OCI-LY1 (cell line): Measurements from ENCODE around the gene GNG7.

Experiments
- H2AFZ ChIP-seq: fragments of 200-600 bp; sonication (generic), shearing (Covaris generic); 2 replicates; pipeline ENCODE4 v1.6.0; 2014; ENCODE audit warnings: antibody characterized with exemption, mild to moderate bottlenecking, low read length
- H3F3A ChIP-seq: fragments of 200-600 bp; sonication (generic), shearing (Covaris generic); 2 replicates; pipeline ENCODE4 v1.6.0; 2014; ENCODE audit warnings: mild to moderate bottlenecking, antibody characterized with exemption, low read length, moderate library complexity; ENCODE audit not compliant: insufficient read depth
- H3K27ac ChIP-seq: fragments of 200-600 bp; sonication (generic); 2 replicates; pipeline ENCODE4 v1.5.1; 2014; ENCODE audit warnings: low read length, mixed run types, mild to moderate bottlenecking, low read depth; ENCODE audit not compliant: poor library complexity, severe bottlenecking
- H3K27me3 ChIP-seq: fragments of 200-600 bp; sonication (generic); 2 replicates; pipeline ENCODE4 v1.6.0; 2014; ENCODE audit warnings: antibody characterized with exemption, mild to moderate bottlenecking, low read length, moderate library complexity; ENCODE audit not compliant: insufficient read depth
- H3K36me3 ChIP-seq: fragments of 200-600 bp; sonication (generic); 2 replicates; pipeline ENCODE4 v1.6.1; 2014; ENCODE audit warnings: mild to moderate bottlenecking, antibody characterized with exemption, low read length, moderate library complexity, mixed read lengths; ENCODE audit not compliant: insufficient read depth
- H3K4me1 ChIP-seq: fragments of 200-600 bp; sonication (generic); 2 replicates; pipeline ENCODE4 v1.5.1; 2014; ENCODE audit warnings: mild to moderate bottlenecking, low read length, moderate library complexity; ENCODE audit not compliant: insufficient read depth, severe bottlenecking
- H3K4me2 ChIP-seq: fragments of 200-600 bp; sonication (generic), shearing (Covaris generic); 2 replicates; pipeline ENCODE4 v1.6.1; 2014; ENCODE audit warnings: low read length
- H3K4me3 ChIP-seq: fragments of 200-600 bp; sonication (generic); 2 replicates; pipeline ENCODE4 v1.5.1; 2014; ENCODE audit warnings: low read length, low read depth, mild to moderate bottlenecking, mixed read lengths; ENCODE audit not compliant: poor library complexity, severe bottlenecking
- H3K79me2 ChIP-seq: fragments of 200-600 bp; shearing (Covaris generic); 2 replicates; pipeline ENCODE4 v1.6.1; 2016; ENCODE audit warnings: mixed run types, low read length, mixed read lengths; ENCODE audit not compliant: insufficient read depth
- H3K9ac ChIP-seq: fragments of 200-600 bp; sonication (generic), shearing (Covaris generic); 2 replicates; pipeline ENCODE4 v1.6.1; 2014; ENCODE audit warnings: mild to moderate bottlenecking, low read length, mixed read lengths
- H3K9me2 ChIP-seq: fragments of 200-600 bp; sonication (generic), shearing (Covaris generic); 2 replicates; pipeline ENCODE4 v1.6.1; 2014; ENCODE audit warnings: low read depth, mild to moderate bottlenecking, low read length, mixed read lengths
- H3K9me3 ChIP-seq: fragments of 200-600 bp; shearing (Covaris generic); 2 replicates; pipeline ENCODE4 v1.6.1; 2014; ENCODE audit warnings: low read length, mixed read lengths
- H4K20me1 ChIP-seq: fragments of 200-600 bp; sonication (generic), shearing (Covaris generic); 2 replicates; pipeline ENCODE4 v1.6.0; 2016; ENCODE audit warnings: mild to moderate bottlenecking, low read length; ENCODE audit not compliant: insufficient read depth
- EZH2 ChIP-seq: fragments of 200-600 bp; sonication (generic), shearing (Covaris generic); IDR thresholded peaks from 2 replicates; pipeline ENCODE4 v1.8.0; 2017; ENCODE audit warnings: borderline replicate concordance, mixed run types, mild to moderate bottlenecking, antibody characterized with exemption, low read length, moderate library complexity, mixed read lengths
- TF ChIP-seq, protein P1 (sequence below): fragments of 200-600 bp; sonication (generic), shearing (Covaris generic); IDR thresholded peaks from 2 replicates; pipeline ENCODE4 v1.5.1; 2017; ENCODE audit warnings: mild to moderate bottlenecking, antibody characterized with exemption, low read length, moderate library complexity, mixed read lengths

Gene GNG7

DNA sequence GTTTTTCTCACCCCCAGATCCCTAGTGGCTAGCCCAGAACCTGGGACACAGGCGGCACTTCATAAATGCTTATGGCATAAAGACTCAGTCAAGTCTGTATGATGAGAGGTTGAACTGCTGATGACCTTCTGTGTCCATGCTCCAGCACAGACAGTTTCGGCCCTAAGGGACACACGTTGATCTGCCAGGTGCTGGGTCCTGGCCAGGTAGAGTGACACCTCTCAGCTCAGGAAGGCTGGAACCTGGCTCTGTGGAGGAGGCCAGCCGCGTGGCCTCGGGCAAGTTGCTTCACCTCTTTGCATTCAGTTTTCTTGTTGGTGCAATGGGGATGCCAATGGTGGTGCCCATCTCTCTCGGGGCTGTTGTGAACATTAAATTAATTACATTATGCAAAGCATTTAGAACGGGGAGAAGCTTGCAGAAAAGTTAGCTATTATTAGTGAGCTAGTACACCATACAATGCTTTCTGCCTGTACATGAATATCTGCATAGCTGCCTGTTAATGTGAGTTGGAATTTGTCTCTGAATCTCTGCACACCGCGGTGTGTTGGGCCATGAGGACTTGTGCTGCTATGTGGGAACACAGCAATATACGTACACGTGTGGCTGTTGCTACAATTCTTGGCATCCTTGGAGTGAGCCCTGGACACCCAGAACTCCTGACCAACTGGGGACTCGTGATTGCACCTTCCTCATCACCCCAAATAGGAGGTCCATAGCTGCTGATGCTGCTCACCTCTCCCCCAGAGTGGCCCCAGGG lies 218.1 kb downstream of the GNG7 start:
- H2AFZ ChIP-seq: no peak overlapping the region
- H4K20me1 ChIP-seq: no peaks in the 10 kb centered on the region
- H3K9ac ChIP-seq: no peak overlapping the region
- H3K9me2 ChIP-seq: no peaks in the 10 kb centered on the region
- no peak overlapping the region for H3K4me2 ChIP-seq
- TF ChIP-seq, protein P1, sequence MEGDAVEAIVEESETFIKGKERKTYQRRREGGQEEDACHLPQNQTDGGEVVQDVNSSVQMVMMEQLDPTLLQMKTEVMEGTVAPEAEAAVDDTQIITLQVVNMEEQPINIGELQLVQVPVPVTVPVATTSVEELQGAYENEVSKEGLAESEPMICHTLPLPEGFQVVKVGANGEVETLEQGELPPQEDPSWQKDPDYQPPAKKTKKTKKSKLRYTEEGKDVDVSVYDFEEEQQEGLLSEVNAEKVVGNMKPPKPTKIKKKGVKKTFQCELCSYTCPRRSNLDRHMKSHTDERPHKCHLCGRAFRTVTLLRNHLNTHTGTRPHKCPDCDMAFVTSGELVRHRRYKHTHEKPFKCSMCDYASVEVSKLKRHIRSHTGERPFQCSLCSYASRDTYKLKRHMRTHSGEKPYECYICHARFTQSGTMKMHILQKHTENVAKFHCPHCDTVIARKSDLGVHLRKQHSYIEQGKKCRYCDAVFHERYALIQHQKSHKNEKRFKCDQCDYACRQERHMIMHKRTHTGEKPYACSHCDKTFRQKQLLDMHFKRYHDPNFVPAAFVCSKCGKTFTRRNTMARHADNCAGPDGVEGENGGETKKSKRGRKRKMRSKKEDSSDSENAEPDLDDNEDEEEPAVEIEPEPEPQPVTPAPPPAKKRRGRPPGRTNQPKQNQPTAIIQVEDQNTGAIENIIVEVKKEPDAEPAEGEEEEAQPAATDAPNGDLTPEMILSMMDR: no peak
- no peak for TF ChIP-seq EZH2
- H3K27ac ChIP-seq: no peak overlapping the region
- no peaks in the 10 kb centered on the region for H3F3A ChIP-seq
- H3K4me1 ChIP-seq: peaks cover 7% of the 10 kb centered on the region
- H3K9me3 ChIP-seq: peaks cover 10% of the 10 kb centered on the region
- no peaks in the 10 kb centered on the region for H3K79me2 ChIP-seq
- no peak overlapping the region for H3K4me3 ChIP-seq
- peaks cover 5% of the 10 kb centered on the region; the same call in 1 of the 2 replicates for H3K27me3 ChIP-seq
- H3K36me3 ChIP-seq: no peaks in the 10 kb centered on the region; the same call in 1 of the 2 replicates

GRCh38 chr19:2483484-2484151 lies 218.9 kb downstream of the GNG7 start:
- Histone ChIP-seq H3K9me3 (peaks cover 10% of the 10 kb centered on the region), H3K36me3 (no peaks in the 10 kb centered on the region; the same call in 1 of the 2 replicates), H3K4me1 (peaks cover 15% of the 10 kb centered on the region), H3K79me2 (no peaks in the 10 kb centered on the region), H2AFZ (no peak overlapping the region), H3F3A (no peaks in the 10 kb centered on the region), H3K4me3 (no peak overlapping the region), H3K27me3 (peaks cover 5% of the 10 kb centered on the region; the same call in 1 of the 2 replicates), H3K27ac (no peak overlapping the region), H4K20me1 (no peaks in the 10 kb centered on the region), H3K4me2 (no peak overlapping the region), H3K9ac (no peak overlapping the region), H3K9me2 (no peaks in the 10 kb centered on the region)
- TF ChIP-seq, protein P1: no peak
- no peak for TF ChIP-seq EZH2

DNA sequence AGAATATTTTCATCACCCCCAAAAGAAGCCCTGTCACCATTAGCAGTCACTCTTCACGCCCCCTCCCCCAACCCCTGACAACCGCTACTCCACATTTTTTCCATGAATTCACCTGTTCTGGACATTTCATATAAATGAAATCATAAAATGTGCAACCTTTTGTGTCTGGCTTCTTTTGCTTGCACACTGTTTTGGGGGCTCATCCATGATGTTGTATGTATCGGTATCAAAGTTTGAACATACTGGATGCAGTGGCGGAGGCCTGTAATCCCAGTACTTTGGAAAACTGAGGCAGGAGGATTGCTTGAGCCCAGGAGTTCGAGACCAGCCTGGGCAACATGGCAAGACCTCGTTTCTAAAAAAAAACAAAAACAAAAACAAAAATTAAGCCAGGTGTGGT lies 219.4 kb downstream of the GNG7 start:
- Histone ChIP-seq H3K4me3 (no peak overlapping the region), H3K79me2 (no peaks in the 10 kb centered on the region), H3K4me2 (no peak overlapping the region), H4K20me1 (no peaks in the 10 kb centered on the region), H3F3A (no peaks in the 10 kb centered on the region), H3K36me3 (no peaks in the 10 kb centered on the region; the same call in 1 of the 2 replicates), H3K4me1 (peaks cover 20% of the 10 kb centered on the region), H3K27ac (no peak overlapping the region), H2AFZ (no peak overlapping the region), H3K9me2 (no peaks in the 10 kb centered on the region), H3K27me3 (peaks cover 5% of the 10 kb centered on the region; the same call in 1 of the 2 replicates), H3K9me3 (peaks cover 10% of the 10 kb centered on the region), H3K9ac (no peak overlapping the region)
- no peak for TF ChIP-seq EZH2
- TF ChIP-seq, protein P1: no peak
